Upper lobe of right lung (tissue), 1 donor: Measurements from ENCODE around the gene RUNX2. TPM values are rescaled to one million over a fixed set of nuclear protein-coding genes. Genes with fewer than 3 reads are reported as not detected.

Source experiments
- ATAC-seq: fragments of 200-7000 bp; cut with Tn5 transposase; one replicate; pipeline ENCODE4 v1.9.1; 2020; ENCODE audit warnings: mild to moderate bottlenecking, moderate library complexity
- DNase-seq: peaks from one replicate; pipeline ENCODE4 v3.0.0-alpha.2; 2020
- H3K27ac ChIP-seq: fragments of 200-600 bp; one replicate; pipeline ENCODE4 v1.8.0; 2022
- H3K27me3 ChIP-seq: fragments of 200-600 bp; one replicate; pipeline ENCODE4 v1.8.0; 2022; ENCODE audit warnings: mild to moderate bottlenecking
- H3K36me3 ChIP-seq: fragments of 200-600 bp; one replicate; pipeline ENCODE4 v1.8.0; 2022
- H3K4me1 ChIP-seq: fragments of 200-600 bp; one replicate; pipeline ENCODE4 v1.8.0; 2022
- H3K4me3 ChIP-seq: fragments of 200-600 bp; one replicate; pipeline ENCODE4 v1.8.0; 2022; ENCODE audit warnings: mild to moderate bottlenecking
- H3K9me3 ChIP-seq: fragments of 200-600 bp; one replicate; pipeline ENCODE4 v1.8.0; 2022
- CTCF ChIP-seq: fragments of 200-600 bp; IDR thresholded peaks from one replicate; pipeline ENCODE4 v1.8.0; 2022; ENCODE audit warnings: antibody characterized with exemption
- intact Hi-C: fragments of 100-400 bp; cut with DNase I; formaldehyde crosslinking; loops from one replicate; pipeline ENCODE4 v1.11.0; 2022
- total RNA-seq: library from RNA; stranded (reverse); fragmentation: NEBNext Ultra II Directional; extraction: Animal tissue kit (Norgen Biotek cat#: 25700); gene quantifications from one replicate; pipeline ENCODE4 v1.2.1, GENCODE V29; 2021
- donor health status: DM: no; HTN: yes; CAD: no; lungs with severe emphysema.

The RUNX2 gene
- total RNA-seq, 1 donor from 2014 or later: 4.6 TPM

DNA sequence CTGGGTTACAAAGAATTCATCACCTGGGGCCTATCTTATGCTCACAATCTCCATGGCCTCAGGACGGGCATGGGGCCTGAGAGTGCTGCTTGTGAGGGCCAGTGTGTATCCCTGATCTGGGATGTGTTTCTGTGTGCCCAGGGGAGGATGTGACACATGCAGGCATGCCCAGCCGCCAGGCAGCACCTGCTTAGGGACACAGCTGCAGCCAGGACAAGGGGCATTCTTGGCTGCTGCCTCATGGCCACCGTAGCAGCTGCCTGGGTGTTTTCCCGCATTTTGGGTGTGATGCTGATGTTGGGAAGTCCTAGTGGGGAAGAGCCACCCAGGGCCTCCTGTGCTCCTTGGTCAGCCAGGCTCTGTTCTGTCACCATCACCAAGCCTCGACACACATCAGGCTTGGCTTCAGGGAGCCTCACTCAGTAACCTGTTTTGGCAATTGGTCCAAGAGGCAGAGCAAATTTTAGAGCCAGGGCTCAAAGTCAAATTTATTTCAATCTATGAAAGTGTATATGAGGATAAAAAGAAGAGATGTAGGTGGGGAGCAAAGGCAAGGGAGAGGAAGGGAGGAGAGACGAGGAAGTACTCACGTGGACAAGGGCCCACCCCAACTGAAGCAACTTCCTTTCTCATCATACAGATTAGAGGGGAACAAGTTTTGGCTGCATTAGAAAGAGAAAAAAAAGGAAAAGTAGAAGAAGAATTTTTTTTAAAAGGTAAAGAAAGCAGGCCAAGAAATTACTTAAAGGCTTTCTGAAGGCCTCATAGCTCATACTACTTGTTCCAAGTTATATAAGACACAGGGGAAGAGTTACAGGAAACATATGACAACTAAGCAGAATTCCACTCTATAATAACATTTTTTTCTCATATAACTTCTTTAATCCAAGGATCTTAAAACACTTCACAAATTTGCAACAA is 319.5 kb downstream of the RUNX2 start:
- no peak for TF ChIP-seq CTCF
- no peak for DNase-seq
- H3K27me3 ChIP-seq: no peaks in the 10 kb centered on the region
- H3K27ac ChIP-seq: no peak overlapping the region
- no peaks in the 10 kb centered on the region for H3K4me1 ChIP-seq
- no peaks in the 10 kb centered on the region for H3K36me3 ChIP-seq
- ATAC-seq: peak; percentile 46
- H3K9me3 ChIP-seq: no peaks in the 10 kb centered on the region
- no peak overlapping the region for H3K4me3 ChIP-seq
- intact Hi-C loops: no loop called here

DNA sequence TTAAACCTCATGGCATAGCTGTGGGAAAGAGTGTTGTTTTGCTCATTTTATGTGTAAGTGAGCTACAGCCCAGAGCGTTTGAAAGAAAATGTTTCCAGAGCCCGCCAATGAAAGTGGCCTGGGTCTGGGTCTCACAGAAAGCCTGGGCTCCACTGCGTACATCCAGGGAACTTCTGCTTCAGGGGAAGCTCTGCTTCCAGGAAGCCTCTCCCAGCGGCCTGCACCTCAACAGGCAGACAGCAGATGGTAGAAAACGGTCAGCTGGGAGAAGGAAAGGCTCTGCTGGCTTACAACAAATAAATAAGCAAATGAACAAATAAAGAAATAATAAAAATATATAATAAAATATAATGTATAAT is 320.1 kb downstream of the RUNX2 start:
- Histone ChIP-seq H3K9me3 (no peaks in the 10 kb centered on the region), H3K27ac (no peak overlapping the region), H3K27me3 (no peaks in the 10 kb centered on the region), H3K4me1 (no peaks in the 10 kb centered on the region), H3K36me3 (no peaks in the 10 kb centered on the region), H3K4me3 (no peak overlapping the region)
- ATAC-seq (no peak), DNase-seq (no peak)
- TF ChIP-seq CTCF: no peak
- intact Hi-C loops: no loop called here

GRCh38 chr6:45650524-45651135 is 322.5 kb downstream of the RUNX2 start:
- Histone ChIP-seq H3K36me3 (no peaks in the 10 kb centered on the region), H3K27ac (no peak overlapping the region), H3K4me1 (no peaks in the 10 kb centered on the region), H3K27me3 (no peaks in the 10 kb centered on the region), H3K9me3 (no peaks in the 10 kb centered on the region), H3K4me3 (no peak overlapping the region)
- ATAC-seq: no peak
- intact Hi-C loops: no loop called here
- TF ChIP-seq CTCF: no peak
- no peak for DNase-seq

DNA sequence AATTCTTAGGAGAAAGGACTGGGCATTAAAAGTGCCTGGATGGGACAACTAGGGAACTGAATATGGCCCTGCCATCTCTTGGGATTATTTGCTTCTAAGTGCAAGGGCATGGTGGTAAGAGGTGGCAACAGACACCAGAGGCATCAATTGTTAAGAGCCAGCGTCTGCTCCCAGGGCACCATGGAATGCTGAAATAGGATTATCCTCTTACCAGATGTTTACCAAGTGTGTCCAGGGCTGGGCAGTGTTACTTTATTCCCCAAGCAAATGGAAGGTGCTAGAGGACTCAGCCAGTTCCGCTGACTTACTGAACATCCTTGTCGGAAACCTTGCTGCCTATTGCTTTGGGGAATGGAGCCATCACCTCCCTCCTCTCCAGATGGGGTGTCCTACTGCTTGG is 323.2 kb downstream of the RUNX2 start:
- no peaks in the 10 kb centered on the region for H3K36me3 ChIP-seq
- H3K9me3 ChIP-seq: no peaks in the 10 kb centered on the region
- ATAC-seq: no peak
- TF ChIP-seq CTCF: no peak
- DNase-seq: no peak
- intact Hi-C loops: no loop called here
- no peaks in the 10 kb centered on the region for H3K27me3 ChIP-seq
- no peak overlapping the region for H3K4me3 ChIP-seq
- no peak overlapping the region for H3K27ac ChIP-seq
- H3K4me1 ChIP-seq: no peaks in the 10 kb centered on the region

- intact Hi-C loops: no loop called here
- Histone ChIP-seq H3K4me1 (no peaks in the 10 kb centered on the region), H3K4me3 (no peak overlapping the region), H3K27ac (no peak overlapping the region), H3K36me3 (no peaks in the 10 kb centered on the region), H3K27me3 (no peaks in the 10 kb centered on the region), H3K9me3 (no peaks in the 10 kb centered on the region)
- DNase-seq (no peak), ATAC-seq (no peak)
- TF ChIP-seq CTCF: no peak
Measured at GRCh38 chr6:45652416-45652815, 324.3 kb downstream of the RUNX2 start.
